AG08396 (cell line): Measurements from ENCODE around the gene CHD2.
"Not testable (repeated sequence)": the region's sequence is repeated elsewhere in the genome, so short reads cannot be mapped to it uniquely, and the experiment has no call there.

Experiments used
- DNase-seq: peaks from one replicate; pipeline ENCODE4 v3.0.0; 2012; ENCODE audit warnings: low spot score, mixed read lengths

CHD2 gene

DNA sequence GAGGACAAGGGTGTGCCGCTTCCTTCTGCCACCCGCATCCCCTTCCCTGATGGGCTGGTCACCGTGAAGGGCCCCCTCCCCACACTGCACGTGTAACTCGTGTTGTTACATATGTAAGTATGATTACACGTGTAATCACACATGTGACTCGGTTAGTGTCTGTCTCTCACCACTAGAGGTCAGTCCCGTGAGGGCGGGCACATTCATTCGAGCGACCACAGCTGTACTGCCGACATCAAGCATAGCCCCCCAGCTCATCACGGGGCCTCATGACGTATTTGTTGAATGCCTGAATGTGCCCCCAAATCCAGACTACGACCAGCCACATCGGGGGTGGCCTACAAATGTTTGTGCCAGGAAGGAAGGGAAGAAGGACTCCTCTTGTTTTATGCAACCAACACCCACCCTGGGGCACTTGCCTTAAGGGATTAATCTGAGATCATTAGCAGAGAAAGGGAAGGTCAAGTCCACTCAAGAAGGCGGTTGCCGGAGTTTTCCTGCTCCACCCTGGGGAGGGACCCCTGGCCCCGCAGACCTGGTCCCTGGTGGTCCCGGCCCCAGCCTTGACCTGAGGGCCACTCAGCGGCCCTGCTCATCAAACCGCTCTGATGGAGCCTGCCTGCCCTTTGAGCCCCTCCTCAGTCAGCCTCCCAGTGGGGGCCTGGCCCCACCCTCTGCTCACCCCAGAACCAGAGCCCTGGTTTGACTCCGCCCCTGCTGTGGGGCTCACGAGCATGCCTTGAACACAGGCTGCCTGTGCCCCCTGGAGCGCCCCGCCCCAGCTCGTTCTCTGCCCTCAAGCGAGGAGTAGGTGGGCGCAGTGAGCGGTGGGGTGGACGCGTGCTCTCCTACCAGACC is 136.1 kb downstream of the CHD2 start:
- DNase-seq = peak; percentile 67

DNA sequence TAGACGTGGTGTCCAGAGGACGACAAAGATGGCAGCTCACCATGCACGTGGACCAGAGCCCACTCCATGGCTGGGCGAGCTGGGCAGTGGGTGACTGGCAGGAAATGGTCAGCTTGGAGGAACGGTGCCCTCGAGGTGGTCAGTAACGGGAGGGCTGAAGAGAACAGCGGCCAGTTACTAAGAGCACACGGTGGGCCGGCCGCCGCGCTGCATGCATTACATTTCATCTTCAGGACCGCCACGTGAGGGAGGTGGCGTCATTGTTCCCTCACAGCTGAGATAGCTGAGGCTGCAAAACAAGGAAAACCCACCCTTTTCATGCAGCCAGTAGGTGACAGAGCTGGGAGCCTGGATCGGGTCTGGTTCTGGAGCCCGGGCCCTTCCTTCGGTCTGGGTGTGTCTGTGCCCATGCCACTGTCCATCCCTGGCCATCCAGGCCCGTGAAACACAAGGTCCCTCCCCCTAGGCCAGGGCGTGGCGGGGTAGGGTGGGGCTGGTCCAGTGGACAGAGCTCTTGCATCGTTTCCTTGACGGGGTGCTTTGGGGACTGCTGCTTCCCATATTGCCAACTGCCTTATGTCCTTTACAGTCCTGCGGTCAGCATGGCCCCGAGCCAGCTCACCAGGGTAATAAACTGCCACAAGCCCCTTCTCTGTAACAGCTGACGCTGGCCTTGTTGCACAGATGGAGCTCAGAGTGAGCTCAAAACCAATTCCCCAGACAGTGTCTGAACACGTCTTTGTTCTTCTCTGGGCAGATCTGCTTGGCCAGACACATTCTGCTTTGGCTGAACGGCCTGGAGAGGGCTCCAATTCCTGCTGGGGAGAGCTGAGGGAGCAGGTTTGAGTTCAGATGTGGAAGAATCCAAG is 137.1 kb downstream of the CHD2 start:
- peak; percentile 58 for DNase-seq

DNA sequence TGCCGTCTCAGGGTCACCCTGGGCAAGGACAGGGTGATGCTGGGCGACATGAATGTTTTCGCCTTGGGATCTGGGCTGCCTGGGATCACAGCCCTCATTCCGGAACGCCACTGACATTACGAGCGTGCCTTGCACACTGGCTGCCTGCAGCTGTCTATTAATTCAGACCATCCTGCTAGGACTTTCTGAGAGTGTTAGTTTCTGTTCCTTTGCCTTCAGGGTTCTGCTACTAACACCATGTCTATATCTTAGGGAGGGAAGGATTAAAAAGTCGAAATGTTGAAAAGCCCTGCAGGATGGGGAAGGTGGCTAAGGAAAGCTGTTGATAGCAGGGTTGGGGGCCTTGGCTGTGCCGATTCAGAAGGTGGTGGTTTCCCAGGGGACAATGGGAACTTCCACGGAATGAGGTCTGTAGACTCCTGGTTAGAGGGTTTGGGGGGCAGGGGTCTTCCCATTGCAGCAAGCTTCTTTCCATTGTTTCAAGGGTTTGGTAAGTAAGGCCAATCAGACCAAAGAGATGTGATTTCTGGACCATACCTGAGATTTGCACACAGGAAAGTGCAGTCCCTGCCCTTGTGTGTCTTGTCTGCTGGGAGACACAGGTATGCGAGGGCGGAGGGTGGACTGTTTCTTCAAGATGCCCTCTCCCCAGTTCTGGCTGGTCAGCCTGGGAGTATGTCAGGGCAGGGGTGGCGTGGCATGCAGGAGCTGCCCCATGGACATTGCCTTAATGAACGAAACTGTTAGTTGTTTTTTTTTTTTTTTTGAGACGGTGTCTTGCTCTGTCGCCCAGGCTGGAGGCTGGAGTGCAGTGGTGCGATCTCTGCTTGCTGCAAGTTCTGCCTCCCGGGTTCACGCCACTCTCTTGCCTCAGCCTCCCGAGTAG is 137.9 kb downstream of the CHD2 start:
- no peak for DNase-seq

DNA sequence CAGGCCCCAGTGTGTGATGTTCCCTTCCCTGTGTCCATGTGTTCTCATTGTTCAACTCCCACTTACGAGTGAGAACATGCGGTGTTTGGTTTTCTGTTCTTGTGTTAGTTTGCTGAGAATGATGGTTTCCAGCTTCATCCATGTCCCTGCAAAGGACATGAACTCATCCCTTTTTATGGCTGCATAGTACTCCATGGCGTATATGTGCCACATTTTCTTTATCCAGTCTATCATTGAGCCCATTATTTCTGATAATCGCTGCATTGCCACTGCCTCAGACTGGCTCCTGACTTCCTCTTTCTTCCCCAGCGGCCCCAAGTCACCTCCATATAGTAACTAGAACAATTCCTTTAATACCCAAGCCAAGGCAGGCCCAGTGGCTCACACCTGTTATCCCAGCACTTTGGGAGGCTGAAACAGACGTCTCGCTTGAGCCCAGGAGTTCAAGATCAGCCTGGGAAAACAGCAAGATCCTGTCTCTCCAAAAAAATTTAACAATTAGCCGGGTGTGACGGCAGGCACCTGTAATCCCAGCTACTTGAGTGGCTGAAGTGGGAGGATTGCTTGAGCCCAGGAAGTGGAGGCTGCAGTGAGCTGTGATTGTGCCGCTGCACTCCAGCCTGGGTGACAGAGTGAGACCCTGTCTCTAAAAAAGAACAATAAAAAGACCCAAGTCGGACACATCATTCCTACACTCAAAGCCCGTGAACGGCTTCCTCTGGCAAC is 139.6 kb downstream of the CHD2 start:
- DNase-seq = not testable (repeated sequence)

DNA sequence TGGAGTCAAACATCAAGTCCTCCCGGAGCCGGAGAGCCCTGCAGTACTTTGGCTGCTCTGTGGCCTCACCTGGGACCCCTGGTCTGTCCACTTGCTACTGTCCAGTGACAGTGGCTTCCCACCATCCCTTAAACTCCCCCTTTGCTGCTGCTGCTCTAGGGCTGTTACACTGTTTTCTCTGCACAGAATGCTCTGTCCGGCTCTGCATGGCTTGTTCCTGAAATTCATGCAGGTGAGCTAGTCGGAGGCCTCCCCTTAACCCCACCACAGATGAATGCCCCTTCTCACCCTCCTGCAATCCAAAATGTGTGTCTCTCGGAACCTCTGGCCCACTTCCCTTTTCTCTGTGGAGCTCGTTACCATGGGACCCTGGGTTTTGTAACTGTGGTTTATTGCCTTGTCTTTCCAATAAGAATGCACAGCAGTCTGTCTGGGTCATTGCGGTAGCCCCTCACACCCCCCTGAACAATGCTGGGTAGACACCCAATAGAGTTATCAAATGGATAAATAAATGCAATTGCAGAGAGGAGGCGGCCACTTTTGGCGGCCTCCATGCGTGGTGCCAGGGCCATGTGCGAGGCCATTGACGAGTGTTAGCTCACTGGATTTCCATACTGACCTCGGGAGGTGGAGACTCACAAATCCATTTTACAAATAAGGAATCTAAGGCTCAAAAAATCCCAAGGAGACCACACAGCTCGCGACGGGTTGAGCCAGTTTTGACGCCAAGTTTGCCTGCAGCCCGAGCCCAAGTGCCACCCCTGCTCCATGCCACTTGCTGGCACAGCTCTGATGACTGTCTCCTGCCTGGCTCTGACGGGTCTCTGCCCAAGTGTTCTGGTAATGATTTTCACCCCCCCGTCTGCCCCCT is 140.4 kb downstream of the CHD2 start:
- no peak for DNase-seq

DNA sequence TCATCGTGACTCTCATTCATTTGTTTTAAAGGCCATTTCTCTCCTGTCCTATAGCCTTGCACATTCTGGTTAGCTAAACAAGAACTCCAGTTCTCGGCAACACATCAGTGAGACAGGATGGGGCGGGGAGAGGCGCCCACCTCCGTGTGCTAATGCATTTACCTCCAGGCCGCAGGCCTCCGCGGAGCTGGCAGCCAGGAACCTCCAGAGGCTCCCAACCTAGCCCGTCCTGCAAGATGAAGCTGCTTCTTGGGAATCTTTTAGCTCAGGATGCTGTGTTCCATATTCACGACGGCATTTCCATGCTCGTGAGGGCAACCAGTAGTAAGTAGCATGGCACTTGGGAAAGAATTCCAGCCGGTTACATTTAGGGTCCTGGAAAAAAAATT is 141.0 kb downstream of the CHD2 start:
- DNase-seq = no peak

DNA sequence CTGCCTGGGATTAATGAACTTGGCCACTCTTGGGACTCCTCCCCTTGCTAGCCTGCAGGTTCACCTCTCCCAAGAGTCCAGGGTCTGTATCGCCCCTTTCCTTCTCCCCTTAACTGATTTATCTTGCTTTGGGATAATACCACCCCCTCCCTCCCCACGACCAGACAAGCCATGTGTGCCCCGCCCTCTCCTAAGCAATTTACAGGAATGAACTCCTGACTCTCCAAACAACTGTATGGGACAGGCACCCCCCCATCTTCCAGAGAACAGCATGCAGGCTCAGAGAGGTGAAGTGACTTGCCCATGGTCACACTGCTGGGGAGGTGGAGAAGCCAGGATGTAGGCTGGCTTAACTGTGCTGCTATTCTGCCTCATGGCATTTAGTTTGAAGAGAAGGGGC is 142.1 kb downstream of the CHD2 start:
- no peak for DNase-seq

DNA sequence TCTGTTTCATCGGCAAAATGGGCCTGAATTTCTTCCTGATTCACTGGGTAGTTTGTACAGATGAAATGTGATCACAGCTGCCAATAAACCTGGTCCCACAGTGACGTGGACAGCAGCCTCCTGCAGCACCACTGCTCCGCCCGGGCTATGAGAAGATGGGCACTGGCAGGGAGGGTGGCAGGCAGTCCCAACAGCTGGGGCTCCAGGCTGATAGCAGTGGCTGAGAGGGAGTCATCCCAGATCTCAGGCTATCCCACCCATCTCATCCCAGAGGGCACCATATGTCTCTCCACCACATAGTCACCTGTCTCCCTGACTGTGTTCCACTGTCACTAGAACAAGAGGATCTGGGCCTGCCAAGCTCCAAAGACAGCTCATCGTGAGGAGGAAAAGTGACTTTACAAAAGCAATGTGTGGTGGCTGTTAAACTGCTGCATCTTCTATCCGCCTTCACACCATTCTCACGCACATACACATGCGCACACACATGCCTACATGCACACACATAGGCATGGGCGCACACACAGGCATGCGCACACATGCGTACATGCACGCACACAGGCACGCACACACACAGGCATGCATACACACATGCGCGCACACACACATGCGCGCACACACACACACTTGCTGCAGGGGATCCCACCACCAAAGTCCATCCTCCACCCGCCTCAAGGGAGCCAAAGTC is 142.7 kb downstream of the CHD2 start:
- no peak for DNase-seq

DNA sequence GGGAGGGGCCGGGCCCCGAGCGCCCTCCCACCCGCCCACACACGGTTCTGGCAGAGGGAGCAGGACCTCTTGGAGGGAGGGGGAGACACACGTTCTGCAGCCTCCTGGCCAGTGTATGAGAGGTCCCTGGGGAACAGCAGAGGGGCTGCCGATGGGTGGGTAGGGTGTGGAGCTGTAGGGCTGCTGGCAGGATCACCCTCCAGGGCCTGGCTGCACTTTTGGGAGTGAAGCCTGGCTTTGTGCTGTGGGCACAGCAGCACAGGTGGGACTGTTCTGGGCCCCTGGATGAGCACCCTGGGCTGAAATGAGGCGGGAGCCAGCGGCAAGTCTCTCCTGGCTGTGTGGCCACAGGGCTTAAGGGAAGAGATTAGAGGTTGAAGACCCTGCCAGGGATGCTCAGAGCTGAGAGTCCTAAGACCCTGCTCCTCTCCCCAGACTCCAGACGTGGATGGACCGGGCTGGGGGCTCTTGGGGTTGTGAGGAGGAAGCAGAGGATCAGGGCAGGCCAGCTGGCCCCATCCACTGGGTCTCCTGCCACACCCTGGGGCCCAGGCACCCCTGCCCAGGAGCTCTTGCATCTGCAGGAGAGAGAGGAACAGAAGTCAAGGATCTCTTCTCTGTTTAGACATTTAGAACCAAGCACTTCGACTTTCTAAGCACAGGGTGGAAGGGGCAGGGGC is 143.6 kb downstream of the CHD2 start:
- no peak for DNase-seq

DNA sequence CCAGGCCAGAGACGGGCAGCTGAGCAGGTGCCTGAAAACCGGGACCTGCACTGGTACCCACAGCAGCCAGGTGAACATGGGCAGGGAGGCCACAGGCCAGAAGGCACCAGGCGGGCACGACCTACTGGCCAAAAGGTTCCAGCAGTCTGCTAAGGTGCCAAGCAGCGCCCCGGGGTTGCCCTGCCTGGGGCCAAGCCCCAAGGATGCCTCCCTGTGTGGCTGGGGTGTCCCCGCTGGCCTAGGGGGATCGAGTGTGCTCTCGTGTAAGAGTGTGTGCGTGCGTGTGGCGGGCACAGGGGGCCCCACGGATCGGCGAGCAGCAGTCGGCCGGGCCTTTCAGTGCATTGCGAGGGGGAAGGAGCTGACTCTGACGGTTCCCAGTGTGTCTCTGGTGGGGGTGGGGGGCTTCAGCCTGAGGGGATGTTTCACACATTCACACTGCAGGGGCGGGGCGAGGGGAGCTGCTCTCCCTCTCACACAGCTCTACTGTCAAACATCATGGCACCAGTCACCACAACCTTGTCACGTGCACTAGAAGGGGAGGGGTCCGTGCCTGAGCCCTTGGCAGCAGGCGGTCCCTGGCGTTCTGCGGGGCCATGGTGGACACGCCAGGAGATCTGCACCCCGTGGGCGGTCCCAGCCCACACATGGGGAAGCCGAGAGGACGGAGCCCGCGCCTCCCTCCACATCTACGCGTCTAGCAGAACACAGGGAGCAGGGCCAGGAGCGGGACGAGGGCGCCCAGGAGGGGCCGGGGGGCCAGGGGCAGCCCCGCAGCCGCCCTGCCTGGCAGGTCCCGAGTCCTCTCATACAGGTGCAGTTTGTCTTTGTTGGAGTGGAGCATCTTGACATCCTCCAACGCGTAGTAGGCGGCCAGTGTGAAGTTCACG is 144.4 kb downstream of the CHD2 start:
- no peak for DNase-seq

DNA sequence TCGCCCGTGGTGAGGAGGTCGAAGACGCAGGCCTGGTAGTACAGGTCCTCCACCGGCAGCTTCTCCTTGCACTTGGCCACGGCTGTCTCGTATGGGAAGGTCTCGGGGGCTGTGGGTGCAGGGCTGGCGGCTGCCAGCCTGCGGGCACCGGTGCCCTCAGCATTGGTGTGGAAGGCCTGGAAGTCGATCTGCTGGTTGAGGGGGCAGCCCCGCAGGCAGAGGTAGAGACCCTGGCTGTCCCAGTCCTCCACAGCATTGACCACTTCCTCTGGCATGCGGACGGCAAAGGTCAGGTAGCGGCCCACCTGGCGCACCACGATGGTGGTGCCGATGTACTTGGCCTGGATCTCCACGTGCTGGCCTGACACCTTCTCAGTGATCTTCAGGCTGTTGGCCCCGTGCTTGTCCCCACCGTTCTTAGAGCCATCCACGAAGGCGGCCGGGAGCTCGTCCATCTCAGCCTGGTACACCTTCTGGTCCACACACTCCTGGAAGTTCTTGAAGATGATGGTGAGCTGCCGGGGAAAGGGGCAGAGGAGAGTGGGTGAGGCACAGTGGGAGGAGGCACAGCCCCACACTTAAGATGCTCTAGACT is 145.2 kb downstream of the CHD2 start:
- no peak for DNase-seq

DNA sequence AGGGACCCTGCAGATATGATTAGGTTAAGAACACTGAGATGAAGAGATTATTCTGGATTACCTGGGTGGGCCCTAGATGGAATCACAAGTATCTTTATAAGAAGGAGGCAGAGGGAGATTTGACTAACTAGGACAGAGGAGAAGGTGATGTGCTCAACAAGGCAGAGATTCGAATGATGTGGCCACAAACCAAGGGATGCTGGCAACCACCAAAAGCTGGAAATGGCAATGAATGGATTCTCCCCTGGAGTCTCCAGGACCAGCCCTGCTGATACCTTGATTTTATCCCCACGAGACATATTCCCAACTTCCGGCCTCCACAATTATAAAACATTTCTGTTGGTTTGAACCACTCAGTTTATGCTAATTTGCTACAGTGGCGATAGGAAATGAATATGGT is 146.0 kb downstream of the CHD2 start:
- DNase-seq = no peak

DNA sequence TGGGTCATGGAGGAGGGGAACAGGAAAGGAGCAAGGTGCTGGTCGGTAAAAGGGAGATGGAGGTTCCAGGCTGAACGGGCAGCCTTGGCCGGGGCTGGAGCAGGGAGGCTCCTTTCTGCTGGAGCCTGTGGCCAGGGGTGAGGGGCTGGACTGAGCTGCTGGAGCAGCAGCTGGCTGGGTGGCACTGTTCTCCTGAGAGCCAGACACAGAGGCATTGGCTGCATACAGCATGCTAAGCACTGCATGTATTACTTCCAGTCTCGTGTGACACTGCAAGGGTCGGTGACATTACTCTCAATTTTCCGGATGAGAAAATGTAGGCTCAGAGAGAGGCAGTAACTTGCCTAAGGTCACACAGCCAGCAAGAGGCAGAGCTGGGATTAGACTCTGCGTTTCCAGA is 146.6 kb downstream of the CHD2 start:
- no peak for DNase-seq

DNA sequence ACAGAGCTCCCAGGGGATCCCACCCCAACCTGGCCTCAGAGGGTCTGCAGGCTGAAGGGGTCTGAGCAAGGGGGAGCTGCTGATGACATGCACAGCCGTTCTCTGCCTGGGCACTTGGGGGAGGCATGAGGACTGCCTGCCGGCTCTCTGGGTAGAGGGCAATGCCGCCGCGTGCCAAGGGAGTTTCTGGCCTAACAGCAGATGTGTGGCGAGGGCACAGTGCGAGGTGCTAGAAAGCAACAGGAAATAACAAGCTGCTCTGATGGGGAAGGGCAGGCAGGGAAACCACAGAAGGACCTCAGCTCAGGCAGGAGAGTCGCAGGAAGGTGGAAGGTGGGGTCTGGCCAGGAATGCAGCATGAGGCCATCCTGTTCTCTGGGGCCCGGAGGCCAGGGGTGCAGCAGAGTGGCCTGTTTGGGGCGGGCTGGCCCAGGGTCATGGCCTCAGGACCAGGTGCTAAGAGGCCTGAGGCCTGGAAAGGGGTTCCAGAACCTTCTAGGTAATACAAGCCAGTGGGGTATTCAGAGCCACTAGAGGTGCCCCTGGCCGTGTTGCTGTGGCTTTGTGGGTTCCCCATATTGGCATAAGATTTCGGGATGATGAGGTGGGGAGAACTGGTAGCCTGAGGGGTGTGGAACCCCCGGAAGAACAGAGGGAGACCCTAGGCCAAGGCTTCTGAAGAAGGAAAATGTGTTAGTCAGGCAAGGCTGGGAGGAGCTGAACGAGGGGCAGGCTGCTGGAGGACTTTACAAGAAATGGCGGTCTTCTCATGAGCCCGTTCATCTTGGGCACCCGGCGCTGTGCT is 147.7 kb downstream of the CHD2 start:
- DNase-seq = no peak

DNA sequence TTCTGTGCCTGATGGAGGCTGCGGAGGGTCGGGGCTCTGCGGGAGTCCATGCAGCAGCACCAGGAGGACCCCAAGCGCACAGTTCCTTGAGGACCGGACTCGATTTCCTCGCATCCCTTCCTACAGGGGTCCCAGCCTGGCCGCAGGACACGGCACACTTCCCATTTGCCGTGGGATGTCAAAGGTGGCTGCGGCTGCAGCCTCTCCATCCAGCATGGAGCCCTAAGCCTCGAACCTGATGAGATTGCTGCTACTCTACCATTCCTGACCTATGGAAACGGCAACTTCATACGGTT is 148.2 kb downstream of the CHD2 start:
- no peak for DNase-seq

DNA sequence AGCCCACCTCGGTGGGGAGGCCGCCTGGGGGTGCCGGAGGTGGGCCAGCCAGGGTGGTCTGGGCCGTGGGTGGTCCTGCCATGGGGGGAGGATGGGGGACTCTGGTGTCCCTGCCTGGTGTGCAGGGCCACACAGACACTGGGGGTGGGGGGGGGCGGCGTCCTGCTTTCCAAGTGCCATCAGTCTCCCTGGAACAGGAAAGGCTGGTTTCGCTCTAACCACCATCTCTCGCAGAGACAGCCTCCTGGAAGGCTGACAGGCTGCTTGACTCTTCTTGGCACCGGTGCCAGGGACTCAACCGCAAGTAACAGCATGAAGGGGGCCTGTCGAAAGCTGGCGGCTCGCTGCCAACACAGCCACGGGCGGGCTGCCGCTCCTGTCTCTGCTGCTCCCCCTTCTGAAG is 148.6 kb downstream of the CHD2 start:
- peak; percentile 57 for DNase-seq

DNA sequence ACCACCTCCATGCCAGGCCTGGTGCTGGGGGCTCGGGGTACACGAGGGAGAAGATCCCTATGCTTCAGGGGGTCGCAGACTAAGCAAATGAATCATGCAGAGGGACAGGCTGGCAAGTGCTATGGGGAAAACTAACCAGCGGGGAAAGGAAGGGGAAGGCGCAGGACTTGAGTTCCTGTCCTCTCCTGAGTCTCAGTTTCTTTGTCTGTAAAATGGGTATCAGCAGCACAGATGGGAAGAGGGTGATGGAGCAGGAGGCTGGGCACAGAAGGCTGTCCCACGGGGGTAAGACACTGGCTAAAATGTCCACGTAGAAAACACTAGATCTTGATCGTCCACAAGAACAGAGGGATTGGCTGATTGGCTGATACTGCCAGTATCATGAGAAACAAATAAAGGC is 149.1 kb downstream of the CHD2 start:
- DNase-seq = no peak
